Naive B cell (primary cell): ENCODE data around the gene ENKUR. TPM values are rescaled to one million over a fixed set of nuclear protein-coding genes. Genes with fewer than 3 reads are reported as not detected.

Experiments
- ATAC-seq, 2 donors: fragments of 150-1000 bp; cut with Tn5 transposase; 2 replicates each; pipeline ENCODE4 v1.10.0; 2021; ENCODE audit warnings: low read depth in 2 of 2, mild to moderate bottlenecking in 2 of 2, moderate library complexity in 2 of 2
- DNase-seq: peaks from one replicate; pipeline ENCODE4 v3.0.0; 2022
- H3K27ac Mint-ChIP-seq, 6 donors: one replicate each; pipeline ENCODE4 v1.8.0; 2020 to 2022; ENCODE audit warnings: mild to moderate bottlenecking in 6 of 6, mixed read lengths in 6 of 6, moderate library complexity in 5 of 6, inconsistent platforms in 2 of 6
- H3K27me3 Mint-ChIP-seq, 3 donors: one replicate each; pipeline ENCODE4 v1.8.0; 2021 to 2022; ENCODE audit warnings: mixed read lengths in 3 of 3, mild to moderate bottlenecking in 1 of 3
- H3K36me3 Mint-ChIP-seq, 2 donors: one replicate each; pipeline ENCODE4 v1.8.0; 2020 to 2022; ENCODE audit warnings: mixed read lengths in 2 of 2, inconsistent platforms in 1 of 2, mild to moderate bottlenecking in 1 of 2
- H3K4me1 Mint-ChIP-seq, 3 donors: one replicate each; pipeline ENCODE4 v1.8.0; 2020 to 2022; ENCODE audit warnings: mixed read lengths in 3 of 3, inconsistent platforms in 1 of 3, mild to moderate bottlenecking in 1 of 3, moderate library complexity in 1 of 3
- H3K4me3 Mint-ChIP-seq, 8 donors: one replicate each; pipeline ENCODE4 v1.8.0; 2020 to 2022; ENCODE audit warnings: mild to moderate bottlenecking in 8 of 8, mixed read lengths in 8 of 8, moderate library complexity in 8 of 8, inconsistent platforms in 2 of 8
- H3K9me3 Mint-ChIP-seq, 7 donors: one replicate each; pipeline ENCODE4 v1.8.0; 2020 to 2022; ENCODE audit warnings: mixed read lengths in 7 of 7, mild to moderate bottlenecking in 5 of 7, inconsistent platforms in 2 of 7, moderate library complexity in 1 of 7
- polyA plus RNA-seq, 6 donors: library from polyadenylated mRNA; unstranded; fragments of 300-500 nt; fragmentation: Illumina TruSeq; gene quantifications; one replicate each; pipeline ENCODE4 v1.2.3, GENCODE V29; 2021; ENCODE audit warnings: low read depth in 6 of 6

Gene ENKUR
- polyA plus RNA-seq, 6 donors from 2014 or later, result 0.61 to 3.1 (median 0.70) TPM; not detected in 2

DNA sequence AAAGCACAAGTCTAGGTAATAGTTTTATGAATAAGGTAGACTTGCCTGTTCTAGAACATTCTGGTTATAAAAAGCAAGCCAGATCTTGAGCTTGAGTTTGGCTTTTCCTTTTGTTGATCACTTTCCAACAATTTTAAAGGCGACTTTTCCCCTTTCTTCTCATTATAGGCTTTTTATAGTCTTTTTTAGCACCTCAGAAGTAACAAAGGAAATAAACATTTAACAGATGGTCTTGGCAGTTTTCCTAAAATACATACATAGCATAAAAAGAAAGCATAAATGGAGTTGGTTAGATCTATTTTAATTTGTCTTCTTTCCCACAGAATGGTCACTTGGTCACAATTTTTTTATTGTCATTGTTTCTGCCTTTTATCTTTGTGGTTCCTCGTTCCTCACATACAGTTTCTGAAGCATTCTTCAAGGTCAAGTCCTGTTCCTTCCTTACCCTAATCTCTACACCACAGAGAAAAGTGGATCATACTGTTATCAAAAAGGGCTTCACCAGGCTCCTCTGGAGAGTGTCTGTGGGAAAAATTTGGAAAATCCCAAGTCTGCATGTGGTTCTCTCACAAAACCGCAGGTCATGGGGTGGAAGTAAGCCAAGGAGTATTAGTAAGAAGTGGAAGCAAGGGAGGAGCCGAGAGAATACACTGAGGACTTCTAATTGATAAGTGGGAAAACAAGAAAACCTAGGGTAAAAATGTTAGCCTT, 31.8 kb upstream of the ENKUR start:
- peaks cover 0 to 4% of the 10 kb centered on the region in 2 donors for H3K36me3 Mint-ChIP-seq
- no peak for ATAC-seq
- no peaks in the 10 kb centered on the region for H3K4me1 Mint-ChIP-seq
- no peak overlapping the region for H3K4me3 Mint-ChIP-seq
- no peak overlapping the region for H3K27ac Mint-ChIP-seq
- H3K9me3 Mint-ChIP-seq, result no peaks in the 10 kb centered on the region
- no peak for DNase-seq
- peaks cover 5 to 37% (median 24%) of the 10 kb centered on the region in 3 donors for H3K27me3 Mint-ChIP-seq

DNA sequence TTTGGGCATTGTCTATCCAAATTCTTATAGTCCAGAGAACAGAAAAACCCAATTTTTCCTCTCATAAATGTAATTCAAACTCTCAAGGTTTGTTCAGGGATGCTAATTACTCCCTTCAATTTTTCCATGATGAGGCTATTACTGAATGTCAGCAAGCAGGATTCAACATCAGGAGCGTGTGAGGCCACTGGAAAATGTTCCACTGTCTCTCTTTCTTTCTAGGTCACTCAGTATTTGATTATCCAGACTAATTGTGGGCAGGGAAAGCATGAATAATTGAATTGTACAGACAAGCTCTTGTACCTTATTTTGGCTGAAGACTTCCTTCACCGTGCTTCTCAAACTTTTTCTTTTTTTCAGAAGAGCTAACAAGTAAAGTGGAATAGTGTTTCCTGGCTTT, 31.1 kb upstream of the ENKUR start:
- Mint-ChIP-seq H3K4me3 (no peak overlapping the region), H3K9me3 (no peaks in the 10 kb centered on the region), H3K27ac (no peak overlapping the region), H3K36me3 (peaks cover 0 to 4% of the 10 kb centered on the region in 2 donors), H3K4me1 (no peaks in the 10 kb centered on the region), H3K27me3 (peaks cover 5 to 37% (median 24%) of the 10 kb centered on the region in 3 donors)
- ATAC-seq (no peak), DNase-seq (no peak)

DNA sequence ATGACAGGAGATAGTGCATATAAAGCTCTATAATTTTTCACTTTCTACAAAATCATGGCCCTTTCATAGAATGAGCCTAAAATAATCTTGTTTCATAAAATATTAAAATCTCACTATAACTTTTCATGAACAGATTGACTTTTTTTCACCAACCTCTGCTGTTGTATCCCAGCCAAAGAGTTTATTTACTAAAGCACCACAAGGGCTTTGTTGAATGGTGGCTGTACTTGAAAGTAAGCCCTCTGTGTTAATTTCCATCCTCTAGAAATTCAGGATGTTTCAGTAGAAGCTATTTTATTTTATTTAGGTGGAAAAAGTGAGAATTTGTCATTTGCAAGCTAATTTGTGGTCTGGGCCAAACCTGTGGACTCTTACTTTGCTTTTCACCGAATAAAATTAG, 30.7 kb upstream of the ENKUR start:
- no peak for ATAC-seq
- Mint-ChIP-seq H3K9me3 (no peaks in the 10 kb centered on the region), H3K27ac (no peak overlapping the region), H3K27me3 (peaks cover 5 to 37% (median 24%) of the 10 kb centered on the region in 3 donors), H3K4me3 (no peak overlapping the region), H3K36me3 (peaks cover 0 to 4% of the 10 kb centered on the region in 2 donors), H3K4me1 (no peaks in the 10 kb centered on the region)
- no peak for DNase-seq

DNA sequence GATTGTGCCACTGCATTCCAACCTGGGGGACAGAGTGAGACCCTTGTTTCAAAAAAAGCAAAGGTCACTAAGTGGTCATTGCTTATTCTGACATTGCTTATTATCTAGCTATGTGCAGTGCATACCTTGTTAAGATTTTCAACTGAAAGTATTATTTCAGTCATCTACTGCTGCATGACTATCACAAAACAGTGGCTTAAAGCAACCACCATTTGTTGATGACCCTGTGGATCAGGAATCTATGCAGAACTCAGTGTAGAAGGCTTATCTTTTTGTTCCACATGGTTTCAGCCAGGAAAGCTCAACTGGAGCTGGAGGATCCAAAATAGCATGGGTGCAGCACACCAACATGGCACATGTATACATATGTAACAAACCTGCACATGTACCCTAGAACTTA, 23.6 kb upstream of the ENKUR start:
- Mint-ChIP-seq H3K4me3 (no peak overlapping the region), H3K4me1 (peaks cover 4 to 10% (median 9%) of the 10 kb centered on the region in 3 donors), H3K27ac (no peak overlapping the region), H3K9me3 (peaks cover 0 to 2% (median 0%) of the 10 kb centered on the region in 7 donors), H3K36me3 (peaks cover 0 to under 1% of the 10 kb centered on the region in 2 donors), H3K27me3 (peaks cover 0 to 10% (median under 1%) of the 10 kb centered on the region in 3 donors)
- ATAC-seq (no peak), DNase-seq (no peak)

DNA sequence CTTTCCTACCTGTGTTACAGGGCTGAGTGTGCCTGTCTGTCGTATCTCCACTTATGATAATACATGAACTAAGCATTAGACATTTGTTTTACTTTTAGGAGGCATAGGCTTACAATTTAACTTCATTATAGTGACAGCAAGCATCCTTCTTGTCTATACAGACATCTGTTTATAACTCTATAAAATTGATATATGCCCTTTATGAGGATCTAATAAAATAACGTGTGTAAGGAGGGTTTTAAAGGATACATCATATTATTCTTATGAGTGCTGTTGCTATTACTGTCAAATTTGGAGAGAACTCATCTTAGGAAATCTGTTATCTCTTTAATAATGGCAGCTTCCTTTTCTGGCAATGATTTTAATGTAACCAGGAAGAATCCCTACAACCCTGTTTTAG, 22.4 kb upstream of the ENKUR start:
- no peak for DNase-seq
- ATAC-seq, result no peak
- Mint-ChIP-seq H3K36me3 (no peaks in the 10 kb centered on the region), H3K9me3 (peaks cover 0 to 2% (median 0%) of the 10 kb centered on the region in 7 donors), H3K27me3 (peaks cover 0 to 7% (median 0%) of the 10 kb centered on the region in 3 donors), H3K27ac (no peak overlapping the region), H3K4me1 (peaks cover 4 to 10% (median 9%) of the 10 kb centered on the region in 3 donors), H3K4me3 (no peak overlapping the region)

DNA sequence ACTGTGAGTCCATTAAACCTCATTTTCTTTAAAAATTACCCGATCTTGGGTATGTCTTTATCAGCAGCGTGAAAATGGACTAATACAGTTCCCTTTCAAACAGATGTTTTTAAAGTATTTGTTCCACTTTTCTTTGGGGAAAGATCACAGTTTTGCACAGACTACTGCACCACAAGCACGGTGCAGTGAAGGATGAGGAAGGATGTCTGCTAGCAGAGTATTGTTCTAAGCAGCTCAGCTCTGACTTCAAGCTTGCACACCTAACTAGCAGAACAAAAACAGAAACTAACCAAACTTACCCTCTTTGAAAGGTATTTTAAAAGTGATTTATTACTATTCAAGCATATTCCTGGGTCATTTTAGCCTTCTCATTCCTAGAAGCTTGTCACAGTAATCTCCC, 20.4 kb upstream of the ENKUR start:
- DNase-seq, result no peak
- peaks cover 0 to under 1% (median 0%) of the 10 kb centered on the region in 7 donors for H3K9me3 Mint-ChIP-seq
- H3K27ac Mint-ChIP-seq, result peak overlapping the region in 1 of 6 donors; percentile 16
- H3K4me1 Mint-ChIP-seq, result peaks cover 4 to 10% (median 9%) of the 10 kb centered on the region in 3 donors
- no peaks in the 10 kb centered on the region for H3K36me3 Mint-ChIP-seq
- ATAC-seq, result peak; percentile 20 to 49
- peaks cover 0 to 7% (median 0%) of the 10 kb centered on the region in 3 donors for H3K27me3 Mint-ChIP-seq
- H3K4me3 Mint-ChIP-seq, result no peak overlapping the region

DNA sequence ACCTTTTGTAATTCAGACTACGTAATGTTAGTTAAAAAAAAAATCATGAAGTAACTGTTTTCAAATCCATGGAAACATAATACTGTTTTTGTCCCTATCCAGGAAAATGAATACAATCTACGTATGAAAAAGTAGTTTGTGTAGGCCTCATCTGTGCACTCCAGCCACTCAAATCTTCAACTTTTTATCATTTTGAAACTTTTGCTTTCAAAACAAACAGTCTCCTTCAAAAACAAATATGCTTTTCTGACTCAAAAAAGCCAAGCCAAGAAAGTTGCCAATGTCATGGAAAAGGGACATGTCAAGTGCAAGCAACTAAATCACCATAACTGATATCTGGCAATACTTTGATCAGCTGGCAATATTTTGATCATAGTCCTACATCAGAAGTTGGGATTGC, 13.6 kb upstream of the ENKUR start:
- ATAC-seq, result no peak
- Mint-ChIP-seq H3K4me1 (no peaks in the 10 kb centered on the region), H3K9me3 (peaks cover 0 to 4% (median 0%) of the 10 kb centered on the region in 7 donors), H3K36me3 (no peaks in the 10 kb centered on the region), H3K27ac (no peak overlapping the region), H3K4me3 (no peak overlapping the region), H3K27me3 (no peaks in the 10 kb centered on the region)
- DNase-seq, result no peak

DNA sequence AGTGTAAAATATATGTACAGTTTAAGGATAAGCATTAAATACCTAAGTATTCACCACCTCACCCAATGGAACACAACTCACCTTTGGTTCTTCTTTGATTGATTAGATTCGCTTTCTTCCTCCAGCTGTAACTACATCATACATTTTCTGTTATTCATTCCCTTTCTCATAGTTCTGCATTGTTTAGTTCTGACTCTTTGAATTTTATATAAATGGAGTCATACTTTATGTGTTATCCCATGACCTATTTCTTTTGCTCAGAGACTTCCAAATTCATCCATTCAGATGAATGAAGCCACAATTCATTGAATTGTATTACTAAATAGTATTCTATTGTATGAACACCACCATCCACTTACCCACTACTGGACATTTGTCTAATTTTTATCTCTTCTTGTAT, 12.8 kb upstream of the ENKUR start:
- H3K9me3 Mint-ChIP-seq, result peaks cover 0 to 4% (median 0%) of the 10 kb centered on the region in 7 donors
- ATAC-seq, result no peak

DNA sequence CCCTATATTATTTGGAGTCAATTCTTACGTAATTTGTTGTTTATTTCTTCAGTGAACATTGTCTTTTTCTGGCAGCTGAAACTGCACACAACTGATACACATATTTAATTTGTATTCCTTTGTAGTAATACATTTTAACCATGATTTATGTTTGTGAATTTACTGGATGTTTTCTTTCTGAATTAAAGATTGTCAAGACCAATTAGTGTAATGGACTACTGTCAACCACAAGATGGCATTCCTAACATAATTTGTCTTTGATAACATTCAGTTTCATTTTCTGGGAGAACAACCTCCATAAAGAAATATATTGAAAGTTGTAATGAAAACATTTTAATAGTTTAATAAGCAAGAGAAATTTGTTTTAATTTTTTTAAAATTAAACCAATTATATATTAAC, 10.5 kb upstream of the ENKUR start:
- no peak for ATAC-seq
- no peak overlapping the region for H3K27ac Mint-ChIP-seq
- DNase-seq, result no peak
- H3K4me3 Mint-ChIP-seq, result no peak overlapping the region
- H3K4me1 Mint-ChIP-seq, result peaks cover 0 to 4% (median 0%) of the 10 kb centered on the region in 3 donors
- peaks cover 5 to 8% of the 10 kb centered on the region in 2 donors for H3K36me3 Mint-ChIP-seq
- peaks cover 0 to 4% (median 0%) of the 10 kb centered on the region in 7 donors for H3K9me3 Mint-ChIP-seq
- no peaks in the 10 kb centered on the region for H3K27me3 Mint-ChIP-seq

More for the DNA sequence above, 12.8 kb upstream of the ENKUR start:
- Mint-ChIP-seq H3K4me3 (no peak overlapping the region), H3K4me1 (no peaks in the 10 kb centered on the region), H3K36me3 (no peaks in the 10 kb centered on the region), H3K27ac (no peak overlapping the region), H3K27me3 (no peaks in the 10 kb centered on the region)
- DNase-seq, result no peak

DNA sequence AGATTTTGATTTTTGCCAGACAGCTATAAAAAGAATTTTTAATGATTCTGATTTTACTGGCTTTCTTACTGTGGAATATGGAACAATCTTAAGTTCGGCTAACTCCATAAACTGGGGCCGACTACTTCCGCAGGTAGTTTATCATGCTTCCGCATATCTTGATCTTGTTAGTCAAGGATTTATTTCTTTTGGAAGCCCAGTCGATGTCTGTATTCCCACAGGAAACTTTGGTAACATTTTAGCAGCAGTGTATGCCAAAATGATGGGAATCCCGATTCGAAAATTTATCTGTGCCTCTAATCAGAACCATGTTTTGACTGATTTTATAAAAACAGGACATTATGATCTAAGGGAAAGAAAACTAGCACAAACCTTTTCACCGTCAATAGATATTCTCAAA, 8.6 kb upstream of the ENKUR start:
- H3K27me3 Mint-ChIP-seq, result no peaks in the 10 kb centered on the region
- peaks cover 4 to 10% (median 6%) of the 10 kb centered on the region in 3 donors for H3K4me1 Mint-ChIP-seq
- no peak overlapping the region for H3K4me3 Mint-ChIP-seq
- DNase-seq, result no peak
- no peaks in the 10 kb centered on the region for H3K9me3 Mint-ChIP-seq
- no peak overlapping the region for H3K27ac Mint-ChIP-seq
- ATAC-seq, result no peak
- H3K36me3 Mint-ChIP-seq, result peaks cover 5 to 8% of the 10 kb centered on the region in 2 donors

DNA sequence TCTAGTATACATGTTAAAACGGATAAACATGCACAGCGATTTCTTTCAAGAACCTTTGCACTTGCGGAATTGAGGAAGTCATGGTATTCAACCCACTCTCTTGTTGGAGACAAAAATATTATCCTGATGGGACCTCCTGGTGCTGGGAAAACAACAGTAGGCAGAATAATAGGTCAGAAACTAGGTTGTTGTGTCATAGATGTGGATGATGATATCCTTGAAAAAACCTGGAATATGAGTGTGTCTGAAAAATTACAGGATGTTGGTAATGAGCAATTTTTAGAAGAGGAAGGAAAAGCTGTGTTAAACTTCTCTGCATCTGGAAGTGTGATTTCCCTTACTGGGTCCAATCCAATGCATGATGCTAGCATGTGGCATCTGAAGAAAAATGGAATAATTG, 7.3 kb upstream of the ENKUR start:
- peak overlapping the region in 1 of 6 donors; percentile 34 for H3K27ac Mint-ChIP-seq
- no peak for ATAC-seq
- no peaks in the 10 kb centered on the region for H3K27me3 Mint-ChIP-seq
- no peak for DNase-seq
- no peaks in the 10 kb centered on the region for H3K9me3 Mint-ChIP-seq
- H3K4me3 Mint-ChIP-seq, result no peak overlapping the region
- peaks cover 5 to 8% of the 10 kb centered on the region in 2 donors for H3K36me3 Mint-ChIP-seq
- H3K4me1 Mint-ChIP-seq, result peaks cover 4 to 11% (median 9%) of the 10 kb centered on the region in 3 donors

DNA sequence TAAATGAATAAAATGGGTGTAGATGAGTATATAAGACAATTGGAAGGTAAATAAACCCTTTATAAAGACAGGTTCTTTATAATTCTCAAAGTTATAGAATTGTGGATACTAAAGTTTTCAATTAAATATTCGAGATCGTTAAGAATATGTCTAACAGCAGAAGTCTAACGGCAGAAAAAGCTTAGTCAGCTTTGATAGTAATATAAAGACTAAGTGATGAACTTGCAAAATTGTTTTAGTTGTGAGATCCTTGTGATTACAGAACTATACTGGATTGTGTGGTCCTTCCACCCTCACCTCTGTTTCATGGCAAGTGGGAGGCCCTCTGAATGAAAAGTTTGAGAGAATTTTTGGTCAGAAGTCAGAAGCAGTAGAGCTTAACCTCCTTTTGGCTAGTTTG, 2.7 kb upstream of the ENKUR start:
- H3K4me3 Mint-ChIP-seq, result peak overlapping the region in 3 of 8 donors; percentile 15 to 93 (median 32)

DNA sequence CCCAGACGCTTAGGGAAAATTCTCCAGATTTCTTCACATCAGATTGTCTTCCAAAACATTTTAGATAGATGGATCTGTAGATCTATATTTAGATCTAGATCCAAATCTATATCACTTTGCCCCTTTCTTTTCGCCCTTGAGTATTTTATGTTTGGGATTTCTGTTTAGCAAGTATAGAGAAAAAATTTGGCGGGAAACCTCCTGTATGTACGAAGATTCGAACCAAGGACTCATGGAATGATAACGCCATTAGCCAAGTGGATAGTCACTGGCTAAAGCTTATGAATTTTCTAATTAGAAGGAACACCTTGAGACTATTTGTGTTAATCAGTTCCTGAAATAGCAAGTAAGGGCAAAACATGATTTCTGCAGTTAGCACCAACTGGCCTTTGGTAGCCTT, 1.7 kb upstream of the ENKUR start:
- Mint-ChIP-seq H3K27me3 (no peaks in the 10 kb centered on the region), H3K9me3 (peaks cover 0 to 4% (median 0%) of the 10 kb centered on the region in 7 donors), H3K4me3 (peak overlapping the region; percentile 84 to 96 (median 94)), H3K27ac (peak overlapping the region; percentile 94 to 99 (median 98)), H3K4me1 (peaks cover 20 to 26% (median 24%) of the 10 kb centered on the region in 3 donors), H3K36me3 (peaks cover 0 to 5% of the 10 kb centered on the region in 2 donors)
- DNase-seq, result no peak
- ATAC-seq, result no peak

More for the DNA sequence above, 2.7 kb upstream of the ENKUR start:
- Mint-ChIP-seq H3K27me3 (no peaks in the 10 kb centered on the region), H3K9me3 (no peaks in the 10 kb centered on the region), H3K4me1 (peaks cover 24 to 26% (median 24%) of the 10 kb centered on the region in 3 donors), H3K27ac (no peak overlapping the region), H3K36me3 (peaks cover 5 to 8% of the 10 kb centered on the region in 2 donors)
- no peak for DNase-seq
- no peak for ATAC-seq

DNA sequence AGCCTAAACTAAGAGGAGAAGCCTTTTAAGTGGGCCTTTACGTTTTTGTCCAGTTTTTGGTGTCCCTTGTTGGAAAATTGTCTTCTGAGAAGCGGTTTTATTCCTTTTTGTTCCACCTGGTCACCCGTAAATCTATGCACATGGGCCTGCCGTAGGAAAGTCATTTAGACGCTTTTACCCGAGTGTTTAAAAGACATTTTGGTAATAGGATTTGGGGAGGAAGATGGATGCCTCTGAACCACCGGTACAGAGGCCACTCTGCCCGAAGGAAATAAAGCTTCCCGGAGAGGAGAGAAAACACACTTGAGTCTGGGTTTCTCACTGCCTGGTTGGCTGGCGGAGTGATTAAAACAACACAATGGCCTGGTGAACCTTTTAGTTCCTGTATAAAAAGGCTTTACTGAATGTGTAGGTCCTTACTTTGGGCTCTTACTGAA, 1.2 kb upstream of the ENKUR start:
- DNase-seq, result no peak
- Mint-ChIP-seq H3K27me3 (no peaks in the 10 kb centered on the region), H3K4me3 (peak overlapping the region; percentile 84 to 96 (median 94)), H3K9me3 (peaks cover 0 to 5% (median 0%) of the 10 kb centered on the region in 7 donors), H3K27ac (peak overlapping the region; percentile 94 to 99 (median 98)), H3K4me1 (peaks cover 20 to 26% (median 24%) of the 10 kb centered on the region in 3 donors), H3K36me3 (peaks cover 0 to 2% of the 10 kb centered on the region in 2 donors)
- ATAC-seq, result no peak
